ENCODE results near the gene CDC25B.

DNA sequence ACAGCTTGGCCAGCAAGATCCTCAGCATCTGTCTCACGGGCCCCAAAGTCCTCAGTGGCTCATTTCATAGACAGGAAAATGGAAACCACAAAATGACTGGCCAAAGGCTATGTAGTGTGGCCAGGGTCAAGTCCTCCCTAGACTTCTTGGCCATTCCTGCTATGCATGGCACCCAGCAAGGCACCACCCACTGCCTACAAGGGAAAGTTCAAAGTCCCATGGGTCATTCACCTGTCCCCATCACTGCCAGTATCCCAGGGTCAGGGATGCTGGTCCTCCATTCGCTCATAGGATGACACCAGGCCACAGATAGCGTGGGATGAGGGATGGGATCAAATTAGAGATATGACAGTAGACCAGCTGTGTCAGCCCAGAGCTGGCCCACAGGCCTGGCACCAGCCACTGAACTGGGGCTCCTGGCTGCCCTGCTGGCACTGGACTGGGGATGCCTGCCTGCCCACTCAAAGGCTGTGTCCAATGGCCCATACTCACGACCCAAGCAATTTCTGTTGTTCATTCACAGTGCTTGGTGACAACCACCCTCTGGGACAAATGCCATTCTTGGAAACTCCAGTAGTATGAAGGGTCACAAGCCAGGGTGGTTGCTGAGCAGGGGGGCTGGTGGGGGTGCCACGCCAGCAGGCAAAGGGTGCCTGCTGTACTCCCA lies 40.2 kb upstream of the CDC25B start:
- TF ChIP-seq EZH2 (IDR thresholded peaks at IDR 0.05; ENCODE audit: insufficient read depth, poor library complexity, severe bottlenecking) (no peak), EZH2phosphoT487 (IDR thresholded peaks at IDR 0.05; ENCODE audit: insufficient read depth, low read depth) (no peak)
